Heart left ventricle (tissue), 16 donors: Measurements from ENCODE around the gene STUM. TPM values are rescaled to one million over a fixed set of nuclear protein-coding genes. Genes with fewer than 3 reads are reported as not detected.

ENCODE experiments used
- ATAC-seq, 4 donors: fragments of 200-7000 bp; cut with Tn5 transposase; one replicate each; pipeline ENCODE4 v1.9.1; 2020 to 2022; ENCODE audit warnings: moderate library complexity in 4 of 4, mild to moderate bottlenecking in 3 of 4, moderate number of reproducible peaks in 1 of 4
- DNase-seq, 5 donors: peaks; one replicate each; pipeline ENCODE4 v3.0.0-alpha.2; 2020
- H3K27ac ChIP-seq, 12 donors: fragments of 200-600 bp; sonication (generic) in 4 of 12; one replicate each; pipeline versions ENCODE4 v1.5.0 to v1.8.0; 2016 to 2022; ENCODE audit warnings: mild to moderate bottlenecking in 2 of 12
- H3K27me3 ChIP-seq, 9 donors: fragments of 200-600 bp; sonication (generic) in 2 of 9; one replicate each; pipeline versions ENCODE4 v1.5.1 to v1.8.0; 2016 to 2022; ENCODE audit warnings: mild to moderate bottlenecking in 3 of 9
- H3K36me3 ChIP-seq, 9 donors: fragments of 200-600 bp; sonication (generic) in 2 of 9; one replicate each; pipeline versions ENCODE4 v1.5.0 to v1.8.0; 2018 to 2022; ENCODE audit warnings: mild to moderate bottlenecking in 2 of 9
- H3K4me1 ChIP-seq, 12 donors: fragments of 200-600 bp; sonication (generic) in 4 of 12; one replicate each; pipeline versions ENCODE4 v1.5.0 to v1.8.0; 2016 to 2022; ENCODE audit warnings: mild to moderate bottlenecking in 3 of 12
- H3K4me3 ChIP-seq, 12 donors: fragments of 200-600 bp; sonication (generic) in 4 of 12; one replicate each; pipeline versions ENCODE4 v1.5.0 to v1.8.0; 2017 to 2022; ENCODE audit warnings: mild to moderate bottlenecking in 9 of 12, moderate library complexity in 4 of 12
- H3K9me3 ChIP-seq, 12 donors: fragments of 200-600 bp; sonication (generic) in 4 of 12; one replicate each; pipeline versions ENCODE4 v1.5.0 to v1.8.0; 2016 to 2022; ENCODE audit warnings: mild to moderate bottlenecking in 1 of 12
- CTCF ChIP-seq, 12 donors: fragments of 200-600 bp; sonication (generic) in 4 of 12; IDR thresholded peaks; one replicate each; pipeline versions ENCODE4 v1.5.0 to v1.8.0; 2018 to 2022; ENCODE audit warnings: antibody characterized with exemption in 12 of 12, mild to moderate bottlenecking in 5 of 12
- POLR2A ChIP-seq, 2 donors: fragments of 450-650 bp; IDR thresholded peaks; one replicate each; pipeline ENCODE4 v1.6.1; 2017; ENCODE audit warnings: antibody characterized with exemption in 2 of 2, mild to moderate bottlenecking in 2 of 2, moderate library complexity in 2 of 2
- WGBS, 4 donors: extraction: QIAGEN DNeasy Blood & Tissue Kit in 2 of 4; methylation state at CpG; one replicate each; pipeline versions ENCODE4 v1.1.5 to v1.1.7; 2013 to 2018; 5-methylcytosine and 5-hydroxymethylcytosine counted together
- intact Hi-C, 10 donors: fragments of 100-400 bp; cut with DNase I; formaldehyde crosslinking; loops; one replicate each; pipeline versions ENCODE4 v1.11.1 to v1.14.2; 2022
- polyA plus RNA-seq, 2 donors: library from polyadenylated mRNA; stranded (reverse); fragments of 200-250 nt; gene quantifications; one replicate each; pipeline ENCODE4 v1.2.3, GENCODE V29; 2013
- total RNA-seq, 9 donors: library from RNA; depleted of rRNA in 2 of 9; stranded (reverse); fragments of >200 nt in 2 of 9; fragmentation: NEBNext Ultra II Directional in 3 of 9; extraction: Animal tissue kit (Norgen Biotek cat#: 25700) in 3 of 9; gene quantifications; one replicate each; pipeline versions ENCODE4 v1.1.0 to v1.2.4, GENCODE V29; 2016 to 2023
- donor health status: ischemic (EF 13 %, LVEDD 7.1; RV severe dilation, severe dysfunction).
- donor health status: healthy with polysubstance abuse.
- donor health status: DM: no; HTN: yes; CAD: no.
- donor health status: DM: no; HTN: no; CAD: no.
- donor health status: ischemic (EF 25% LVEDD 6.9; RV normal size, moderate dysfunction).
- donor health status: ischemic (EF 25% LVEDD 5.7; RV mildly dilated, moderate dysfunction).
- donor health status: healthy.
- donor health status: DM: yes; HTN: yes; CAD: no.
- donor health status: ischemic (EF 35%, LVEDD 5.7; RV mildly dilated, moderate dysfunction).
- donor health status: nonischemic (EF 11% LVEDD 7.7; RV severe dilation, severe dysfunction).
- donor health status: DM: yes; HTN: yes; CAD: no.
- donor health status: PGD.
- donor health status: ischemic (EF 29% LVEDD 5.4; RV normal size, mild dysfunction).
- donor health status: nonischemic (EF 23%, LVEDD 6.1; RV moderate dilation, normal function).

STUM gene
- total and polyA plus RNA-seq, 11 donors, result 0.39 to 1.7 (median 0.97) TPM

- Histone ChIP-seq H3K27me3 (no peaks in the 10 kb centered on the region), H3K36me3 (no peaks in the 10 kb centered on the region), H3K27ac (peak overlapping the region in 1 of 12 donors; percentile 48), H3K9me3 (no peaks in the 10 kb centered on the region), H3K4me3 (no peak overlapping the region), H3K4me1 (peaks cover 0 to 17% (median 8%) of the 10 kb centered on the region in 12 donors)
- intact Hi-C loops, result no loop called here
- no peak for TF ChIP-seq POLR2A (IDR thresholded peaks at IDR 0.05)
- 91 to 93% (median 92%) methylated on average over 3 of the region's 3 CpGs for WGBS, 4 donors
- ATAC-seq (no peak), DNase-seq (no peak)
These were observed 18.2 kb downstream of the STUM start for GRCh38 chr1:226566760-226567159.

DNA sequence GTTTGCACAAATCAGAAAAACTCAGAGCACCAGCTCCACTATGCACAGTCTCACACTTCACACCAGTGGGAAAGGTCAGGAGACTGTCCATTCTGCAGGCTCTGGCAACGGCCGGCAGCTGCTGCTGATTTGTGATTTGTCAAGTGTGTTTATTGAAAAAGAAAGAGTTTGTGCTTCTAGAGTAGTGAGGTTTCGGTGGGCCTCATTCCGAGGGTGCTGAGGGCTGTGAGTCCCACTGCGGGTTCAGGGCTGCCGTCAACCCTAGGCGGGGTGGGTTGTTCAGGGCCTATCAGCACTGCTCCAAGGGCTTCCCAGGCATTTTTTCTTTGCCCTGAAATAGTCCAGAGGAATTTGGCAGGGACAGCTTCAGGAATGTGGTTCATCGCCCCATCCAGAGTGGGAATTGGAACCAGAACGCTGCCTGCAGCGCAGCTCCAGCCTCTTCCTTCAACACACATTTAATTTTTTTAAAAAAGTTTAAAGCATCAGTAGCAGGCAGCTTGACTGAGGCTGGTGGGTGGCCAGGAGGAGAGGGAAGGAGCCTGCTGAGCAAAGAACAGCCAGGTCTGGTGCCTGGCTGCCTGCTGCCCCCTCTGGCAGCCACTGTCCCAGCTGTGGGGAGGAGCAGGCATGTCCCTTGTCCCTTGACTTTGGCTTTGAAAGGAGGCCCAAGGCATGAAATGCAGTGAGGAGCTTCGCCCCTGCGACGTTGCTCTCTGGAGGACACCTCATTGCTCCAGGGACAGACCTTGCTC is 19.7 kb downstream of the STUM start:
- peaks cover 0 to 17% (median 8%) of the 10 kb centered on the region in 12 donors for H3K4me1 ChIP-seq
- TF ChIP-seq CTCF (IDR thresholded peaks at IDR 0.05) (peak in 11 of 12 donors; percentile 9 to 51 (median 20)), POLR2A (IDR thresholded peaks at IDR 0.05) (no peak)
- DNase-seq (peak in 1 of 5 donors; percentile 47), ATAC-seq (peak; percentile 29 to 75 (median 68))
- H3K4me3 ChIP-seq, result no peak overlapping the region
- 37 to 47% (median 42%) methylated on average over 11 to 13 of the region's 13 CpGs for WGBS, 4 donors
- peak overlapping the region in 4 of 12 donors; percentile 5 to 76 (median 24) for H3K27ac ChIP-seq
- H3K27me3 ChIP-seq, result no peaks in the 10 kb centered on the region
- H3K36me3 ChIP-seq, result no peaks in the 10 kb centered on the region
- no peaks in the 10 kb centered on the region for H3K9me3 ChIP-seq
- intact Hi-C loops, result no loop called here

- ATAC-seq, result no peak
- no peaks in the 10 kb centered on the region for H3K36me3 ChIP-seq
- peak overlapping the region in 3 of 12 donors; percentile 5 to 76 (median 32) for H3K27ac ChIP-seq
- DNase-seq, result no peak
- H3K27me3 ChIP-seq, result no peaks in the 10 kb centered on the region
- peaks cover 0 to 16% (median 8%) of the 10 kb centered on the region in 12 donors for H3K4me1 ChIP-seq
- no peak overlapping the region for H3K4me3 ChIP-seq
- TF ChIP-seq CTCF (IDR thresholded peaks at IDR 0.05) (no peak), POLR2A (IDR thresholded peaks at IDR 0.05) (no peak)
- intact Hi-C loops, result no loop called here
- WGBS, 4 donors, result 84 to 90% (median 86%) methylated on average over 6 of the region's 6 CpGs
- H3K9me3 ChIP-seq, result no peaks in the 10 kb centered on the region
These were observed 20.6 kb downstream of the STUM start for GRCh38 chr1:226568975-226569741.

DNA sequence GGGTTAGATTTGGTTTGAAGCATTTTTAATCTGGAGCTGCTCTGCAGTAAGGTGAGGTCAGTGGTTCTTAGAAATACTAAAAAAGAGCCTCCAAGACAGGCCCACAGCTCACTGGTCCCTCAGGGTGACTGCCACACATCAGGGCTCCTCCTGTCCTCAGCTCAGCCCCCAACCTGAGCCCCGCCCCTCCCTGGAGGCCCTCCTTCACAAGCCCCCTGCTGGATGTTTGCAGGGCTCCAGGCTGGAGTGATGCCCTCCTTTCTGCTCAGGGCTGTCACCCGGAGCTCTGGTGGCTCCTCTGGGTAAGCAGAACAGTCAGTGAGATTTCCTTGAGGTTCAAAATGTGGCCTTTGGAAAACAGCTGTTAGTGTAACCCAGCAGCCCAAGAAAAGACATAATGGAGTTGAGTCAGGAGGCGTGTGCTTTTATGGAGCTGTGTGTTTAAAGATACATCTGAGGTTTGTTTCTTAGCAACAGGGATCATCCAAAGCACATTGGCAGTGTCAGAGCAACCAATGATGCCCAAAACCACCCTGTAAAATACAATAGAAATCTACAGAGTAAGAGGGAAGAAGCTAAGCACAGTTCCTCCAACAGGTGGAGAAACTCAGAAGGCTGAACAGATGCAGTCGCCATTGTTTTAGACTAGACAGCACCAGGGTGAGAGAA is 21.4 kb downstream of the STUM start:
- no peak for ATAC-seq
- Histone ChIP-seq H3K9me3 (no peaks in the 10 kb centered on the region), H3K36me3 (no peaks in the 10 kb centered on the region), H3K4me3 (no peak overlapping the region), H3K27ac (peak overlapping the region in 1 of 12 donors; percentile 76), H3K27me3 (no peaks in the 10 kb centered on the region), H3K4me1 (peaks cover 0 to 16% (median 8%) of the 10 kb centered on the region in 12 donors)
- intact Hi-C loops, result no loop called here
- no peak for DNase-seq
- TF ChIP-seq POLR2A (IDR thresholded peaks at IDR 0.05) (no peak), CTCF (IDR thresholded peaks at IDR 0.05) (peak in 1 of 12 donors; percentile 12)
- WGBS, 4 donors, result 73 to 78% (median 74%) methylated on average over 4 of the region's 4 CpGs
